GM13977 (cell line): ENCODE results near the gene MRPL12.

ENCODE experiments used
- DNase-seq: peaks from one replicate; pipeline ENCODE4 v3.0.0; 2012; ENCODE audit warnings: low spot score
- in situ Hi-C: fragments of 300-500 bp; cut with MboI; formaldehyde crosslinking; loops from one replicate; pipeline ENCODE4 v1.12.0; 2022; ENCODE audit warnings: low sequenced_read_pairs, low pct_unique_long_range_greater_than_20kb, mixed read lengths, inconsistent platforms; ENCODE audit not compliant: unreplicated experiment
- TF ChIP-seq, protein P1 (sequence below): IDR thresholded peaks from 2 replicates; pipeline ENCODE4 v1.5.1; 2012; ENCODE audit warnings: mild to moderate bottlenecking, control low read depth; ENCODE audit not compliant: insufficient read depth; ENCODE audit errors: extremely low read depth, missing control alignments

Gene MRPL12

DNA sequence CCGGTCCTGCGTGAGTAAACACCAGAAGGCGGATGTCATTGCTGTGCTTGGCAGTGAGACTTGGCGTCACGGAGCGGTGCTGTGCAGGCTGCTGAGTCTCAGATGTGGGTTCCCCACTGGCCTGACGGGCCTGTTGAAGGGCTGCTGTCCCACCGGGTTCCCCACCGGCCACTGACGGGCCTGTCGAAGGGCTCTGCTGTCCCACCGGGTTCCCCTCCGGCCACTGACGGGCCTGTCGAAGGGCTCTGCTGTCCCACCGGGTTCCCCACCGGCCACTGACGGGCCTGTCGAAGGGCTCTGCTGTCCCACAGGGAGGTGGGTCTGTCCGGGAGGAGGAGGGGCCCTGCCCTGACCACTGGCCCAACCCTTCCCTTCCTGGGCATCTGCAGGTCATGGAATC lies 16.6 kb upstream of the MRPL12 start:
- in situ Hi-C loops: no loop called here
- TF ChIP-seq, protein P1, sequence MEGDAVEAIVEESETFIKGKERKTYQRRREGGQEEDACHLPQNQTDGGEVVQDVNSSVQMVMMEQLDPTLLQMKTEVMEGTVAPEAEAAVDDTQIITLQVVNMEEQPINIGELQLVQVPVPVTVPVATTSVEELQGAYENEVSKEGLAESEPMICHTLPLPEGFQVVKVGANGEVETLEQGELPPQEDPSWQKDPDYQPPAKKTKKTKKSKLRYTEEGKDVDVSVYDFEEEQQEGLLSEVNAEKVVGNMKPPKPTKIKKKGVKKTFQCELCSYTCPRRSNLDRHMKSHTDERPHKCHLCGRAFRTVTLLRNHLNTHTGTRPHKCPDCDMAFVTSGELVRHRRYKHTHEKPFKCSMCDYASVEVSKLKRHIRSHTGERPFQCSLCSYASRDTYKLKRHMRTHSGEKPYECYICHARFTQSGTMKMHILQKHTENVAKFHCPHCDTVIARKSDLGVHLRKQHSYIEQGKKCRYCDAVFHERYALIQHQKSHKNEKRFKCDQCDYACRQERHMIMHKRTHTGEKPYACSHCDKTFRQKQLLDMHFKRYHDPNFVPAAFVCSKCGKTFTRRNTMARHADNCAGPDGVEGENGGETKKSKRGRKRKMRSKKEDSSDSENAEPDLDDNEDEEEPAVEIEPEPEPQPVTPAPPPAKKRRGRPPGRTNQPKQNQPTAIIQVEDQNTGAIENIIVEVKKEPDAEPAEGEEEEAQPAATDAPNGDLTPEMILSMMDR: no peak
- DNase-seq: no peak

DNA sequence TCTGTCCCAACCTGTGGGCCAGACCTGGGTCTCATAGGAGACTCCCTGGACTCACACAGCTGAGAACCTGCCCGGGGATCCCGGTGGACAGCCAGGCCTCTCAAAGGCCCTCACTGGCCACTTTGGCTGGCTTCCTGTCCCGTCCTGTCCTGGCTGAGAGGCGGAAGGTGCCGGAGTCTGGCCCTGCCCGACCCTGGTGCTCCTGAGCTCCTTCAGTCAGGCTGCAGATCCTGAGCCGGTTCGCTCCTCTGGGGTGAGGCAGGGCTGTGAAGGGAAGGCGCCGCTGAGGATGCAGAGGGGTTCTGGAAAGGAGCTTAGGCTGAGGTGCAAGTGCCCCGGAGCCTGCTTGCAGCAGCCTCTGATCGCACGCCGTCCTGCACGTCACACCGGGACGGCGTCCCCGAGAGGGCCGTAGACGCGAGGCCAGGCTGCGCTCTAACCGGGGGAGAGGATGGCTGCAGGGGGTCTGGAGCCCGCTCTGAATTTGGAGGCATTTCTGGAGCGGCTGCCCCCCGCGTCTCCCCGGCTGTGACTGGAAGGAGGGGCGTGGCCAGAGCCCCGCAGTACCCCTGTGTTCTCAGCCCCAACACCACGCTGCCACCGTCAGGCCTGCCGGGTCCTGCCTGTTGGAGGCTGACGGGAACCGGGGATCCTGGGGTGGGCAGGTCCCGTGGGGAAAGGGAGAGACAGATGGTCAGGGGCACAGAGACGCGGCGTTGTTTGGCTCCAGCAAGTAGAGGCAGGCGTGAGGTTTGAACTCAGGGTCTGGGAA lies 15.2 kb upstream of the MRPL12 start:
- TF ChIP-seq, protein P1: no peak
- no peak for DNase-seq
- in situ Hi-C loops: no loop called here

DNA sequence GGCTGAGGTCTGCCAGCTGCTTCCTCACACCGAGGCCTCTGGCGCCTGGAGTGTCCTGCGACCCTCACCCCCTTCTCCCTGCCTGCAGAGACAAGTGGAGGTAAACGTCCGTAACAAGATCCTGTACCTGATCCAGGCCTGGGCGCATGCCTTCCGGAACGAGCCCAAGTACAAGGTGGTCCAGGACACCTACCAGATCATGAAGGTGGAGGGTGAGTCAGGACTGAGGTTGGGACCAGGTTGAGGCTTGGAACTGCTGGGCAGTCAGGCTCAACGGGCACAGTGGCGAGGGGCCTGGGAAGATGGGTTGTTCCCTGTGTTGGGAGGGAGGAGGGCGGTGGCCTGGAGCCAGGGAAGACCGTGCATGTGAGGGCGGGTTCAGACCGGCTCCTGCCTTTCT lies 14.6 kb upstream of the MRPL12 start:
- no peak for DNase-seq
- in situ Hi-C loops: no loop called here
- TF ChIP-seq, protein P1: no peak

DNA sequence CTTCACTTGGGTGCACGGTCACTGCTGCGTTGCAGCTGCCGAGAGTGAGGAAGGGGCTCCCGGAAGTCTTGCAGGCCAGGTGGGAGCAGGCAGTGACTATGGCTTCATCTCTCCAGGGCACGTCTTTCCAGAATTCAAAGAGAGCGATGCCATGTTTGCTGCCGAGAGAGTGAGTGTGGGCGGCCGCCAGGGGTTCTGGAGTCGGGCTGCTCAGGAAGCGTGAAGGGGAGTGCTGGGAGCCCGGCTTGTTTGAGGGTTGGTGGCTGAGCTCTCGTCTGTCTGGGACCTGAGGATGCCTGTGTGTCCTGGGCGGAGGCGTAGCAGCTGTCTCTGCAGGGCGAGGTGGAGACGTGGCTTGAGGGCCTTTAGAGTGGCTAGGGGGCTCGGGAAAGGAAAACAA lies 13.1 kb upstream of the MRPL12 start:
- in situ Hi-C loops: no loop called here
- TF ChIP-seq, protein P1: no peak
- no peak for DNase-seq

DNA sequence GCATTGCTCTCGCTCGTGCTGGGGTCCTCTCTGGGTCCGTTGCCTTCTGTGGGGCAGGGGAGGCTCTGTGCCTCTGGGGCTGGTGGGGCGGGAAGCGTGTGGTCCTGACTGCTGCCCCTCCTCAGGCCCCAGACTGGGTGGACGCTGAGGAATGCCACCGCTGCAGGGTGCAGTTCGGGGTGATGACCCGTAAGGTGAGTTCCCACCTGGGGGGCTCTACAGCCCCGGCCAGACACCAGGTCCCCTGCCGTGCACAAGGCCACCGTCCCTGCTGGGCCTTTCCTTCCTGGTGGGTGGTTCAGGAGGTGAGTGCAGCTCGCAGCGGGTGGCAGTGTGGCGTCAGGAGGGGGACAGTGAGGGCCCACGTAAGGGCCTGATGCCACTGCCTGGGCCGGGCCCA lies 12.6 kb upstream of the MRPL12 start:
- TF ChIP-seq, protein P1: no peak
- in situ Hi-C loops: no loop called here
- no peak for DNase-seq

DNA sequence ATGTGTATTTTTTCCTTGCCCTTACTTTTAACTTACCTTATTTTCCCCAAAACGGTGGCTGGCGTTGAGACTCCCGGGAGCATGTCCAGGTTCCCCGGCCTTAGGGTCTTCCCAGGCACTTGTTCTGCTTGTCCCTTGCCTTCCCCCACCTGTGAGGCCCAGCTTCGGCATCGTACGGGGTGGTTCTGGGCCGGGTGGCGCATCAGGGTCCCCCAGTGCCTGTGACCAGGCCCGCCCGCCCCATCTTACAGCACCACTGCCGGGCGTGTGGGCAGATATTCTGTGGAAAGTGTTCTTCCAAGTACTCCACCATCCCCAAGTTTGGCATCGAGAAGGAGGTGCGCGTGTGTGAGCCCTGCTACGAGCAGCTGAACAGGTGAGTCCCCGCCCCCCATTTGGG lies 12.0 kb upstream of the MRPL12 start:
- TF ChIP-seq, protein P1: no peak
- no peak for DNase-seq
- in situ Hi-C loops: no loop called here
